Transverse colon (tissue), 4 donors: ENCODE measurements around the gene VPS35L. TPM values are rescaled to one million over a fixed set of nuclear protein-coding genes. Genes with fewer than 3 reads are reported as not detected.

ENCODE experiments used
- DNase-seq: peaks from one replicate; pipeline ENCODE4 v3.0.0-alpha.2; 2019
- H3K27ac ChIP-seq, 4 donors: fragments of 200-600 bp; sonication (generic); 2 replicates each; pipeline ENCODE4 v1.5.1; 2016 to 2018; ENCODE audit warnings: inconsistent platforms in 4 of 4
- H3K27me3 ChIP-seq: fragments of 200-600 bp; sonication (generic); 2 replicates; pipeline ENCODE4 v1.5.1; 2017; ENCODE audit warnings: inconsistent platforms
- H3K36me3 ChIP-seq, 4 donors: fragments of 200-600 bp; sonication (generic); 2 replicates each; pipeline ENCODE4 v1.5.1; 2017 to 2019; ENCODE audit warnings: inconsistent platforms in 4 of 4
- H3K4me1 ChIP-seq, 4 donors: fragments of 200-600 bp; sonication (generic); 2 replicates each; pipeline ENCODE4 v1.5.1; 2017 to 2020; ENCODE audit warnings: inconsistent platforms in 4 of 4
- H3K4me3 ChIP-seq, 4 donors: fragments of 200-600 bp; sonication (generic); 1 replicate in 1 of 4; 2 replicates in 3 of 4; pipeline versions ENCODE4 v1.5.1 to v1.6.1; 2017 to 2019; ENCODE audit warnings: inconsistent platforms in 4 of 4
- H3K9me3 ChIP-seq, 2 donors: fragments of 200-600 bp; sonication (generic); 2 replicates each; pipeline ENCODE4 v1.5.1; 2017 to 2019; ENCODE audit warnings: inconsistent platforms in 2 of 2
- CTCF ChIP-seq, 5 experiments: fragments of 200-600 bp in 3 of 5; fragments of 450-650 bp in 2 of 5; sonication (generic) in 3 of 5; IDR thresholded peaks; 1 replicate in 2 of 5; 2 replicates in 3 of 5; pipeline ENCODE4 v1.5.1; 2016 to 2017; ENCODE audit warnings: antibody characterized with exemption in 5 of 5, inconsistent platforms in 3 of 5, mild to moderate bottlenecking in 2 of 5, moderate library complexity in 1 of 5
- EP300 ChIP-seq: sonication (generic); formaldehyde crosslinking; IDR thresholded peaks from one replicate; pipeline ENCODE4 v1.6.1; 2017; ENCODE audit warnings: antibody characterized with exemption, low read depth
- POLR2A ChIP-seq: fragments of 450-650 bp; IDR thresholded peaks from one replicate; pipeline ENCODE4 v1.6.1; 2016; ENCODE audit warnings: antibody characterized with exemption, mild to moderate bottlenecking, moderate library complexity
- POLR2AphosphoS5 ChIP-seq, 3 donors: sonication (generic); formaldehyde crosslinking; IDR thresholded peaks; one replicate each; pipeline ENCODE4 v1.6.1; 2016; ENCODE audit warnings: antibody characterized with exemption in 3 of 3
- WGBS, 2 donors: methylation state at CpG; one replicate each; pipeline ENCODE4 v1.1.5; 2018; ENCODE audit warnings: low coverage in 1 of 2; 5-methylcytosine and 5-hydroxymethylcytosine counted together
- in situ Hi-C, 4 donors: fragments of 200-750 bp; cut with MboI; loops; one replicate each; pipeline versions ENCODE4 v1.15.0 to v1.15.1; 2017; ENCODE audit warnings: low sequenced_read_pairs in 3 of 4, low pct_ligation_motif_present in 1 of 4, low pct_unique_long_range_greater_than_20kb in 1 of 4
- intact Hi-C: fragments of 100-400 bp; cut with DNase I; formaldehyde crosslinking; loops from one replicate; pipeline ENCODE4 v1.15.1; 2023; ENCODE audit warnings: low total_unique reads
- total RNA-seq, 4 donors: library from RNA; depleted of rRNA; stranded (reverse); fragments of >200 nt; gene quantifications; one replicate each; pipeline ENCODE4 v1.1.0, GENCODE V29; 2016

The VPS35L gene
- total RNA-seq, 4 donors from 2014 or later = 40.0 to 89.8 (median 51.5) TPM

GRCh38 chr16:19522760-19523159 lies 32.7 kb upstream of the VPS35L start:
- H3K9me3 ChIP-seq = no peaks in the 10 kb centered on the region
- intact Hi-C loops (loop anchor here (5.0 kb wide), 1 partner anchor 35 kb away; the partner anchor contains the start of gene VPS35L), in situ Hi-C loops (loop anchor here in 2 of 4 donors (25.0 kb wide), 1 partner anchor 435 kb away; no protein-coding TSS in a partner anchor)
- 90 to 100% methylated on average over 2 of the region's 2 CpGs for WGBS, 2 donors
- H3K4me3 ChIP-seq = no peak overlapping the region
- peak overlapping the region in 3 of 4 donors; percentile 96 to 99 (median 97) for H3K27ac ChIP-seq
- DNase-seq = no peak
- TF ChIP-seq POLR2AphosphoS5 (IDR thresholded peaks at IDR 0.05) = no peak
- no peak for TF ChIP-seq POLR2A
- TF ChIP-seq CTCF (IDR thresholded peaks at IDR 0.05) = no peak
- no peak for TF ChIP-seq EP300
- H3K27me3 ChIP-seq = no peaks in the 10 kb centered on the region
- H3K36me3 ChIP-seq = peaks cover 0 to under 1% (median 0%) of the 10 kb centered on the region in 4 donors
- peaks cover 14 to 61% (median 37%) of the 10 kb centered on the region in 4 donors for H3K4me1 ChIP-seq

GRCh38 chr16:19523184-19523558 lies 32.3 kb upstream of the VPS35L start:
- H3K27ac ChIP-seq = peak overlapping the region in 3 of 4 donors; percentile 79 to 96 (median 82)
- H3K4me3 ChIP-seq = no peak overlapping the region
- H3K36me3 ChIP-seq = peaks cover 0 to 4% (median 0%) of the 10 kb centered on the region in 4 donors
- peaks cover 14 to 57% (median 35%) of the 10 kb centered on the region in 4 donors for H3K4me1 ChIP-seq
- DNase-seq = no peak
- WGBS, 2 donors = 69 to 88% methylated on average over 6 to 18 of the region's 18 CpGs
- no peaks in the 10 kb centered on the region for H3K9me3 ChIP-seq
- intact Hi-C loops = loop anchor here (5.0 kb wide), 1 partner anchor 34 kb away; the partner anchor contains the start of gene VPS35L
- in situ Hi-C loops = loop anchor here in 2 of 4 donors (25.0 kb wide), 1 partner anchor 436 kb away; no protein-coding TSS in a partner anchor
- TF ChIP-seq POLR2AphosphoS5 (IDR thresholded peaks at IDR 0.05) = no peak
- TF ChIP-seq CTCF (IDR thresholded peaks at IDR 0.05) = no peak
- TF ChIP-seq POLR2A = no peak
- TF ChIP-seq EP300 = no peak
- H3K27me3 ChIP-seq = no peaks in the 10 kb centered on the region

- no peaks in the 10 kb centered on the region for H3K27me3 ChIP-seq
- peak; percentile 97 for DNase-seq
- H3K4me1 ChIP-seq = peaks cover 13 to 51% (median 32%) of the 10 kb centered on the region in 4 donors
- 1 to 55% methylated on average over 1 to 51 of the region's 51 CpGs for WGBS, 2 donors
- peaks cover 0 to 10% (median 2%) of the 10 kb centered on the region in 4 donors for H3K36me3 ChIP-seq
- peak within 1 kb of the TSS; percentile 77 to 99 (median 88) for H3K27ac ChIP-seq
- H3K4me3 ChIP-seq = peak within 1 kb of the TSS; percentile 63 to 93 (median 75)
- TF ChIP-seq CTCF (IDR thresholded peaks at IDR 0.05) (no peak), POLR2AphosphoS5 (IDR thresholded peaks at IDR 0.05) (peak; percentile 74 to 82 (median 78)), EP300 (no peak), POLR2A (peak; percentile 75)
- intact Hi-C loops (loop anchor here (5.0 kb wide), 1 partner anchor 34 kb away; the partner anchor contains the start of gene VPS35L), in situ Hi-C loops (loop anchor here in 2 of 4 donors (25.0 kb wide), 1 partner anchor 436 kb away; no protein-coding TSS in a partner anchor)
- no peaks in the 10 kb centered on the region for H3K9me3 ChIP-seq
Observed at GRCh38 chr16:19523559-19524355, 31.7 kb upstream of the VPS35L start, which contains the start of gene CCP110. TSS of gene CCP110 (plus strand) at chr16:19523942. CDS start at chr16:19527882, 3,940 bp downstream.

- Histone ChIP-seq H3K4me1 (peaks cover 9 to 46% (median 27%) of the 10 kb centered on the region in 4 donors), H3K9me3 (no peaks in the 10 kb centered on the region), H3K36me3 (peaks cover 0 to 14% (median 2%) of the 10 kb centered on the region in 4 donors), H3K27ac (peak overlapping the region; percentile 77 to 96 (median 80)), H3K27me3 (no peaks in the 10 kb centered on the region), H3K4me3 (peak overlapping the region; percentile 63 to 93 (median 75))
- in situ Hi-C loops = loop anchor here in 2 of 4 donors (25.0 kb wide), 1 partner anchor 437 kb away; no protein-coding TSS in a partner anchor
- TF ChIP-seq POLR2A = no peak
- no peak for TF ChIP-seq POLR2AphosphoS5 (IDR thresholded peaks at IDR 0.05)
- TF ChIP-seq CTCF (IDR thresholded peaks at IDR 0.05) = no peak
- TF ChIP-seq EP300 = no peak
- no peak for DNase-seq
- 0% methylated on average over 11 of the region's 11 CpGs; no CpG with 5 or more reads in 1 of the 2 donors for WGBS, 2 donors
- intact Hi-C loops = loop anchor here (5.0 kb wide), 1 partner anchor 33 kb away; the partner anchor contains the start of gene VPS35L
Observed at GRCh38 chr16:19524356-19524615, 31.2 kb upstream of the VPS35L start.
